IMR-90 (cell line): Measurements from ENCODE around the gene VTCN1. TPM values are rescaled to one million over a fixed set of nuclear protein-coding genes. Genes with fewer than 3 reads are reported as not detected.

Experiments used
- ATAC-seq: fragments of 200-7000 bp; cut with Tn5 transposase; 2 replicates; pipeline ENCODE4 v1.9.1; 2020; ENCODE audit warnings: low read depth, mild to moderate bottlenecking, moderate library complexity
- BruUV-seq: library from RNA; stranded (reverse); fragments of 400-500 nt; replicated peaks from 2 replicates; lab custom pipeline; 2021; lab: Mats Ljungman, UMichigan
- CTCF ChIA-PET: fragments of 300-600 bp; formaldehyde crosslinking; extraction: SDS; loops from one replicate; lab custom pipeline; 2021; ENCODE audit warnings: antibody characterized with exemption; lab: Yijun Ruan, JAX
- POLR2A ChIA-PET: fragments of 300-600 bp; sonication (Branson Sonifier 250); formaldehyde crosslinking; loops from one replicate; lab custom pipeline; 2022; ENCODE audit warnings: antibody characterized with exemption; ENCODE audit not compliant: unreplicated experiment; lab: Charles Lee
- DNase-seq: peaks from one replicate; pipeline ENCODE4 v3.0.0; 2013
- H2AFZ ChIP-seq: replicated peaks from 2 replicates; pipeline ENCODE3; 2013; ENCODE audit warnings: low read length, mild to moderate bottlenecking; ENCODE audit not compliant: poor library complexity
- H2AK5ac ChIP-seq: 2 replicates; pipeline ENCODE4 v1.6.1; 2013; ENCODE audit warnings: low read depth, low read length, inconsistent platforms
- H2AK9ac ChIP-seq: replicated peaks from 2 replicates; pipeline ENCODE3; 2013; ENCODE audit warnings: mild to moderate bottlenecking, low read depth, low read length, moderate library complexity; ENCODE audit not compliant: poor library complexity
- H2BK120ac ChIP-seq: 2 replicates; pipeline ENCODE4 v1.6.1; 2013; ENCODE audit warnings: low read depth, low read length, inconsistent platforms
- H2BK15ac ChIP-seq: 3 replicates; pipeline ENCODE4 v1.6.1; 2013; ENCODE audit warnings: low read depth, low read length, inconsistent platforms
- H2BK20ac ChIP-seq: 2 replicates; pipeline ENCODE4 v1.6.1; 2013; ENCODE audit warnings: low read depth, mild to moderate bottlenecking, inconsistent platforms, low read length, moderate library complexity
- H2BK5ac ChIP-seq: 2 replicates; pipeline ENCODE4 v1.6.1; 2013; ENCODE audit warnings: mild to moderate bottlenecking, low read depth, low read length, inconsistent platforms; ENCODE audit not compliant: poor library complexity, severe bottlenecking
- H3K14ac ChIP-seq: replicated peaks from 2 replicates; pipeline ENCODE4 v1.6.1; 2013; ENCODE audit warnings: low read depth, low read length, inconsistent platforms
- H3K18ac ChIP-seq: 2 replicates; pipeline ENCODE4 v1.6.1; 2013; ENCODE audit warnings: low read depth, low read length, control low read depth
- H3K23ac ChIP-seq: 2 replicates; pipeline ENCODE4 v1.6.1; 2013; ENCODE audit warnings: low read depth, low read length, inconsistent platforms
- H3K27ac ChIP-seq: 2 replicates; pipeline ENCODE4 v1.5.1; 2013; ENCODE audit warnings: mild to moderate bottlenecking, control low read depth, low read length; ENCODE audit not compliant: insufficient read depth
- H3K27me3 ChIP-seq: 2 replicates; pipeline ENCODE4 v1.6.1; 2013; ENCODE audit warnings: low read length; ENCODE audit not compliant: control insufficient read depth, insufficient read depth
- H3K36me3 ChIP-seq: 2 replicates; pipeline ENCODE4 v1.6.1; 2013; ENCODE audit warnings: low read length, mixed read lengths; ENCODE audit not compliant: control insufficient read depth, insufficient read depth
- H3K4ac ChIP-seq: 2 replicates; pipeline ENCODE4 v1.6.1; 2013; ENCODE audit warnings: low read depth, low read length, inconsistent platforms
- H3K4me1 ChIP-seq: 2 replicates; pipeline ENCODE4 v1.6.1; 2013; ENCODE audit warnings: low read length, mixed read lengths; ENCODE audit not compliant: control insufficient read depth, insufficient read depth
- H3K4me2 ChIP-seq: 2 replicates; pipeline ENCODE4 v1.6.1; 2013; ENCODE audit warnings: low read depth, mild to moderate bottlenecking, control low read depth, low read length, moderate library complexity
- H3K4me3 ChIP-seq: 2 replicates; pipeline ENCODE4 v1.5.1; 2013; ENCODE audit warnings: low read depth, mild to moderate bottlenecking, control low read depth, low read length, moderate library complexity; ENCODE audit not compliant: insufficient read depth
- H3K56ac ChIP-seq: 2 replicates; pipeline ENCODE4 v1.6.1; 2013; ENCODE audit warnings: low read length, inconsistent platforms; ENCODE audit not compliant: insufficient read depth; ENCODE audit errors: extremely low read depth
- H3K79me1 ChIP-seq, 2 experiments: 2 replicates each; pipeline ENCODE4 v1.6.1; 2013; ENCODE audit warnings: low read length in 2 of 2, inconsistent platforms in 1 of 2, low read depth in 1 of 2
- H3K9ac ChIP-seq: 2 replicates; pipeline ENCODE4 v1.6.1; 2013; ENCODE audit warnings: low read depth, low read length, control low read depth
- H3K9me1 ChIP-seq: 2 replicates; pipeline ENCODE4 v1.6.1; 2013; ENCODE audit warnings: low read length, inconsistent platforms; ENCODE audit not compliant: insufficient read depth
- H3K9me3 ChIP-seq: 2 replicates; pipeline ENCODE4 v1.6.1; 2013; ENCODE audit warnings: low read length; ENCODE audit not compliant: control insufficient read depth, insufficient read depth
- H4K20me1 ChIP-seq: 2 replicates; pipeline ENCODE4 v1.6.1; 2013; ENCODE audit warnings: low read length, inconsistent platforms; ENCODE audit not compliant: insufficient read depth
- H4K5ac ChIP-seq: 2 replicates; pipeline ENCODE4 v1.6.1; 2013; ENCODE audit warnings: mild to moderate bottlenecking, low read depth, low read length, control low read depth
- H4K8ac ChIP-seq, 2 experiments: 2 replicates each; pipeline ENCODE4 v1.6.1; 2013; ENCODE audit warnings: low read depth in 2 of 2, low read length in 2 of 2, control low read depth in 1 of 2, inconsistent platforms in 1 of 2
- H4K91ac ChIP-seq: 2 replicates; pipeline ENCODE4 v1.6.1; 2013; ENCODE audit warnings: low read depth, low read length, inconsistent platforms; ENCODE audit not compliant: insufficient read depth
- BHLHE40 ChIP-seq: fragments of 150-350 bp; IDR thresholded peaks from 2 replicates; pipeline ENCODE4 v1.6.1; 2016; ENCODE audit warnings: mild to moderate bottlenecking, low read depth, low read length
- CEBPB ChIP-seq: IDR thresholded peaks from 2 replicates; pipeline ENCODE4 v1.6.1; 2012; ENCODE audit warnings: low read depth, low read length, improper control_type of control experiment
- CHD1 ChIP-seq: IDR thresholded peaks from 2 replicates; pipeline ENCODE4 v1.6.1; 2012; ENCODE audit warnings: low read depth, low read length, improper control_type of control experiment
- CTCF ChIP-seq: conservative IDR thresholded peaks from 2 replicates; pipeline ENCODE4 v1.5.1; 2012; ENCODE audit warnings: mild to moderate bottlenecking, low read depth, low read length, improper control_type of control experiment
- FOS ChIP-seq: fragments of 150-350 bp; IDR thresholded peaks from 2 replicates; pipeline ENCODE4 v1.6.1; 2016; ENCODE audit warnings: low read depth, low read length
- MAFK ChIP-seq: IDR thresholded peaks from 2 replicates; pipeline ENCODE4 v1.6.1; 2012; ENCODE audit warnings: low read depth, low read length, improper control_type of control experiment
- MAZ ChIP-seq: IDR thresholded peaks from 2 replicates; pipeline ENCODE4 v1.6.1; 2012; ENCODE audit warnings: low read depth, mild to moderate bottlenecking, low read length, improper control_type of control experiment, moderate library complexity, borderline replicate concordance
- MXI1 ChIP-seq: IDR thresholded peaks from 2 replicates; pipeline ENCODE4 v1.6.1; 2012; ENCODE audit warnings: low read depth, mild to moderate bottlenecking, low read length, moderate library complexity, borderline replicate concordance
- NFE2L2 ChIP-seq: fragments of 150-350 bp; IDR thresholded peaks from 2 replicates; pipeline ENCODE4 v1.6.1; 2016; ENCODE audit warnings: low read depth, mild to moderate bottlenecking, low read length
- POLR2A ChIP-seq: IDR thresholded peaks from 2 replicates; pipeline ENCODE4 v1.6.1; 2012; ENCODE audit warnings: mild to moderate bottlenecking, low read depth, low read length
- RAD21 ChIP-seq: IDR thresholded peaks from 2 replicates; pipeline ENCODE4 v1.6.1; 2012; ENCODE audit warnings: low read length, improper control_type of control experiment
- RCOR1 ChIP-seq: IDR thresholded peaks from 2 replicates; pipeline ENCODE4 v1.6.1; 2012; ENCODE audit warnings: mild to moderate bottlenecking, low read length, improper control_type of control experiment; ENCODE audit not compliant: insufficient replicate concordance
- RFX5 ChIP-seq: IDR thresholded peaks from 2 replicates; pipeline ENCODE4 v1.8.0; 2012; ENCODE audit warnings: low read depth, mild to moderate bottlenecking, low read length, moderate library complexity
- SMC3 ChIP-seq: fragments of 150-350 bp; IDR thresholded peaks from 2 replicates; pipeline ENCODE4 v1.6.1; 2016; ENCODE audit warnings: low read depth, mild to moderate bottlenecking, antibody characterized with exemption, low read length, moderate library complexity
- USF2 ChIP-seq: fragments of 150-350 bp; IDR thresholded peaks from 2 replicates; pipeline ENCODE4 v1.6.1; 2017; ENCODE audit warnings: mild to moderate bottlenecking, antibody characterized with exemption, low read length, low read depth
- dilution Hi-C: fragments of 300-500 bp; cut with HindIII; formaldehyde crosslinking; loops from one replicate; pipeline ENCODE4 v1.14.3; 2018; ENCODE audit warnings: low sequenced_read_pairs; ENCODE audit not compliant: unreplicated experiment
- in situ Hi-C: fragments of 300-500 bp; cut with MboI; formaldehyde crosslinking; loops from 3 replicates; pipeline ENCODE4 v1.14.3; 2019; ENCODE audit warnings: low sequenced_read_pairs, inconsistent platforms, mixed read lengths
- intact Hi-C: fragments of 100-400 bp; cut with micrococcal nuclease; formaldehyde crosslinking; loops from 2 replicates; pipeline ENCODE4 v1.10.0; 2022
- polyA plus RNA-seq, 3 experiments: library from polyadenylated mRNA; depleted of rRNA; stranded (reverse); fragments of >200 nt; gene quantifications; 2 replicates each; pipeline ENCODE4 v1.2.3, GENCODE V29; 2012; ENCODE audit warnings: low replicate concordance in 1 of 3
- total RNA-seq: library from RNA; depleted of rRNA; stranded (reverse); fragments of >200 nt; gene quantifications from 2 replicates; pipeline ENCODE4 v1.2.3, GENCODE V29; 2012
- TF ChIP-seq, protein P1 (sequence below): fragments of 150-350 bp; IDR thresholded peaks from 2 replicates; pipeline ENCODE4 v1.6.1; 2016; ENCODE audit warnings: low read depth, mild to moderate bottlenecking, low read length, moderate library complexity, borderline replicate concordance

VTCN1 gene
- total and polyA plus RNA-seq, 2 of the 4 experiments (the other 2 are of a cell fraction) = not detected

DNA sequence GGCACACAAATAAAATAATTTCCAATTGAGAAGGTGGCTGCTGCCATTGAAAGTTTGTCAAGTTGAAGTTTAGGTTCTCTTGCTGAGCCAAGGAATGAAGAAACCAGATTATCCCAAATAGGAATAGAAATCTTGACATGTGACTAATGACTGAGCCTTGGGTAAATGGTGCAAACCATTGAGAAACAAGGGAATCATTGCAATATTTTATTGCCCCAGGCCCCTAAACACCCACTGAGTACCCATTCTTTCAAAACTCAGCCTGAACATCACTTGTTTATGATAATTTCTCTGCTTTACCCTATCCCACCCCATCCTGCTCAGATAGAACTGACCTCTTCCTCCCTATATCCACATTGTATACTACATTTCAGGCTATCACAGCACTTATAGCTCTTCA is 46.6 kb upstream of the VTCN1 start:
- DNase-seq (no peak), ATAC-seq (no peak)
- H3K4me1 ChIP-seq = no peaks in the 10 kb centered on the region
- H4K8ac ChIP-seq = no peak overlapping the region
- H3K79me1 ChIP-seq = no peaks in the 10 kb centered on the region
- no TSS peak for BruUV-seq
- H2BK20ac ChIP-seq = no peak overlapping the region
- H3K4ac ChIP-seq = no peak overlapping the region
- H3K27me3 ChIP-seq = no peaks in the 10 kb centered on the region; the same call in 1 of the 2 replicates
- no peak overlapping the region for H4K91ac ChIP-seq
- H3K23ac ChIP-seq = no peak overlapping the region
- H3K4me2 ChIP-seq = no peak overlapping the region
- ChIA-PET CTCF (no interaction called here), POLR2A (no interaction called here)
- no peak overlapping the region for H4K5ac ChIP-seq
- in situ Hi-C loops (no loop called here), dilution Hi-C loops (no loop called here), intact Hi-C loops (no loop called here)
- H3K56ac ChIP-seq = no peak overlapping the region
- H2AK5ac ChIP-seq = no peak overlapping the region
- H3K18ac ChIP-seq = no peak overlapping the region
- no peaks in the 10 kb centered on the region for H3K9me1 ChIP-seq
- no peaks in the 10 kb centered on the region for H4K20me1 ChIP-seq
- no peak overlapping the region for H3K27ac ChIP-seq
- H2BK120ac ChIP-seq = no peak overlapping the region
- TF ChIP-seq BHLHE40 (no peak), MAFK (no peak), CEBPB (no peak), FOS (no peak), SMC3 (no peak), RCOR1 (no peak), RFX5 (no peak), POLR2A (no peak), MXI1 (no peak), USF2 (no peak), RAD21 (no peak), MAZ (no peak), NFE2L2 (no peak), CTCF (no peak), CHD1 (no peak)
- TF ChIP-seq, protein P1, sequence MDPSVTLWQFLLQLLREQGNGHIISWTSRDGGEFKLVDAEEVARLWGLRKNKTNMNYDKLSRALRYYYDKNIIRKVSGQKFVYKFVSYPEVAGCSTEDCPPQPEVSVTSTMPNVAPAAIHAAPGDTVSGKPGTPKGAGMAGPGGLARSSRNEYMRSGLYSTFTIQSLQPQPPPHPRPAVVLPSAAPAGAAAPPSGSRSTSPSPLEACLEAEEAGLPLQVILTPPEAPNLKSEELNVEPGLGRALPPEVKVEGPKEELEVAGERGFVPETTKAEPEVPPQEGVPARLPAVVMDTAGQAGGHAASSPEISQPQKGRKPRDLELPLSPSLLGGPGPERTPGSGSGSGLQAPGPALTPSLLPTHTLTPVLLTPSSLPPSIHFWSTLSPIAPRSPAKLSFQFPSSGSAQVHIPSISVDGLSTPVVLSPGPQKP = no peak
- H2BK5ac ChIP-seq = no peak overlapping the region
- H2AFZ ChIP-seq = no peak overlapping the region
- no peak overlapping the region for H2AK9ac ChIP-seq
- H3K9me3 ChIP-seq = no peaks in the 10 kb centered on the region
- no peak overlapping the region for H3K14ac ChIP-seq
- no peak overlapping the region for H3K4me3 ChIP-seq
- no peak overlapping the region for H3K9ac ChIP-seq
- H2BK15ac ChIP-seq = no peak overlapping the region
- no peaks in the 10 kb centered on the region for H3K36me3 ChIP-seq
